K562 (cell line): Measurements from ENCODE around the gene IGF2R. TPM values are rescaled to one million over a fixed set of nuclear protein-coding genes. Genes with fewer than 3 reads are reported as not detected.

Experiments
- ATAC-seq: fragments of 200-7000 bp; cut with Tn5 transposase; 3 replicates; pipeline ENCODE4 v1.9.1; 2020; ENCODE audit warnings: moderate library complexity
- BruUV-seq: library from RNA; stranded (reverse); fragments of 400-500 nt; replicated peaks from 2 replicates; lab custom pipeline; 2021; lab: Mats Ljungman, UMichigan
- CTCF ChIA-PET: fragments of 300-600 bp; formaldehyde crosslinking; extraction: SDS; loops from one replicate; lab custom pipeline; 2021; ENCODE audit warnings: low intra/inter-chr PET ratio; lab: Yijun Ruan, JAX
- POLR2A ChIA-PET: fragments of 300-600, 350-650 bp; sonication (Branson Sonifier 250); formaldehyde crosslinking; extraction: SDS; loops from one replicate; lab custom pipeline; 2021; ENCODE audit warnings: antibody characterized with exemption, inconsistent platforms; lab: Yijun Ruan, JAX
- DNase-seq, 4 experiments: peaks; one replicate each; pipeline versions ENCODE4 v3.0.0 to v3.0.0-alpha.2; 2011 to 2018; ENCODE audit warnings: low spot score in 3 of 4, mixed read lengths in 3 of 4; ENCODE audit errors: extremely low read depth in 1 of 4
- FAIRE-seq: peaks from 2 replicates; lab custom pipeline; 2011; peaks lifted over from hg19 to GRCh38; lab: Jason Lieb, UNC
- H2AFZ ChIP-seq: 2 replicates; pipeline ENCODE4 v1.6.0; 2011; ENCODE audit warnings: low read depth, low read length, control low read depth, inconsistent platforms
- H3K27ac ChIP-seq: fragments of 200-600 bp; 3 replicates; pipeline ENCODE4 v1.8.0; 2011; ENCODE audit warnings: low read depth, mild to moderate bottlenecking, control low read depth, inconsistent platforms, low read length, moderate library complexity, mixed read lengths; ENCODE audit errors: extremely low read depth
- H3K27me3 ChIP-seq, 2 experiments: fragments of 300-600 bp in 1 of 2; 2 replicates in 1 of 2; 3 replicates in 1 of 2; pipeline versions ENCODE4 v1.6.0 to v1.8.0; 2011; ENCODE audit warnings: inconsistent platforms in 2 of 2, low read length in 2 of 2, mild to moderate bottlenecking in 1 of 2, mixed read lengths in 1 of 2, moderate library complexity in 1 of 2; ENCODE audit not compliant: control insufficient read depth in 2 of 2, insufficient read depth in 2 of 2
- H3K36me3 ChIP-seq: fragments of 300-600 bp; 3 replicates; pipeline ENCODE4 v1.8.0; 2011; ENCODE audit warnings: mild to moderate bottlenecking, low read length, inconsistent platforms; ENCODE audit not compliant: control insufficient read depth, insufficient read depth
- H3K4me1 ChIP-seq, 2 experiments: fragments of 200-600 bp in 1 of 2; replicated peaks in 1 of 2; 2 replicates in 1 of 2; 3 replicates in 1 of 2; pipeline versions ENCODE4 v1.5.1 to v1.8.0; 2011; ENCODE audit warnings: inconsistent platforms in 2 of 2, low read length in 2 of 2, mild to moderate bottlenecking in 1 of 2, mixed read lengths in 1 of 2, moderate library complexity in 1 of 2; ENCODE audit not compliant: control insufficient read depth in 2 of 2, insufficient read depth in 2 of 2
- H3K4me2 ChIP-seq: 2 replicates; pipeline ENCODE4 v1.6.1; 2011; ENCODE audit warnings: low read length, control low read depth, inconsistent platforms, mixed read lengths; ENCODE audit not compliant: insufficient read depth
- H3K4me3 ChIP-seq: fragments of 200-600 bp; sonication (generic), shearing (Covaris generic); 2 replicates; pipeline ENCODE4 v1.5.1; 2016; ENCODE audit warnings: control low read depth, inconsistent platforms
- H3K79me2 ChIP-seq: fragments of 200-600 bp; 3 replicates; pipeline ENCODE4 v1.8.0; 2011; ENCODE audit warnings: low read length, inconsistent platforms; ENCODE audit not compliant: control insufficient read depth, insufficient read depth
- H3K9ac ChIP-seq, 2 experiments: 2 replicates each; pipeline versions ENCODE4 v1.6.0 to v1.6.1; 2011; ENCODE audit warnings: low read depth in 2 of 2, low read length in 2 of 2, control low read depth in 1 of 2, inconsistent platforms in 1 of 2, mild to moderate bottlenecking in 1 of 2, mixed read lengths in 1 of 2; ENCODE audit not compliant: insufficient read depth in 1 of 2
- H3K9me1 ChIP-seq: one replicate; pipeline ENCODE4 v1.6.0; 2011; ENCODE audit warnings: inconsistent platforms, mild to moderate bottlenecking, low read length, moderate library complexity; ENCODE audit not compliant: control insufficient read depth, insufficient read depth
- H3K9me3 ChIP-seq: replicated peaks from 2 replicates; pipeline ENCODE4 v1.5.1; 2011; ENCODE audit warnings: low read depth, low read length, inconsistent platforms; ENCODE audit not compliant: control insufficient read depth, insufficient read depth
- H4K20me1 ChIP-seq: replicated peaks from 2 replicates; pipeline ENCODE4 v1.6.1; 2011; ENCODE audit warnings: low read length, inconsistent platforms, mixed read lengths; ENCODE audit not compliant: control insufficient read depth, insufficient read depth
- FOSL1 ChIP-seq: fragments of 200-800 bp; sonication (Bioruptor generic); conservative IDR thresholded peaks from 2 replicates; pipeline ENCODE4 v1.6.1; 2016; ENCODE audit warnings: missing genetic modification characterization, missing compliant biosample characterization
- FUS ChIP-seq: fragments of 200-400 bp; formaldehyde crosslinking; optimal IDR thresholded peaks from 2 replicates; pipeline ENCODE3; 2017; ENCODE audit warnings: low read depth, low read length
- POLR2H ChIP-seq: IDR thresholded peaks from 2 replicates; pipeline ENCODE4 v1.6.1; 2016; ENCODE audit warnings: missing genetic modification characterization, low read depth, mild to moderate bottlenecking, control low read depth, missing compliant biosample characterization, moderate library complexity
- RAD51 ChIP-seq: fragments of 450-650 bp; IDR thresholded peaks from 2 replicates; pipeline ENCODE4 v1.7.1; 2016; ENCODE audit warnings: low read depth, mild to moderate bottlenecking, borderline replicate concordance
- ZBTB8A ChIP-seq: fragments of 450-650 bp; IDR thresholded peaks from 2 replicates; pipeline ENCODE4 v1.6.1; 2018; ENCODE audit warnings: mild to moderate bottlenecking, moderate library complexity; ENCODE audit not compliant: partially characterized antibody
- ZHX1 ChIP-seq: fragments of 150-350 bp; conservative IDR thresholded peaks from 2 replicates; pipeline ENCODE4 v1.6.1; 2014; ENCODE audit warnings: low read length
- ZKSCAN8 ChIP-seq: fragments of 200-800 bp; sonication (Bioruptor generic); IDR thresholded peaks from 2 replicates; pipeline ENCODE4 v1.6.1; 2016; ENCODE audit warnings: missing genetic modification characterization, missing compliant biosample characterization
- WGBS: fragments of 100-300 bp; shearing (Covaris generic); methylation state at CpG from one replicate; pipeline ENCODE4 v1.1.6; 2016; ENCODE audit warnings: low coverage, mixed read lengths; ENCODE audit not compliant: insufficient coverage; ENCODE audit errors: missing lambda C conversion rate; 5-methylcytosine and 5-hydroxymethylcytosine counted together
- in situ Hi-C: fragments of 300-500 bp; cut with MboI; formaldehyde crosslinking; loops from 4 replicates; pipeline ENCODE4 v1.15.0; 2018; ENCODE audit warnings: inconsistent platforms, mixed read lengths
- intact Hi-C: fragments of 100-400 bp; cut with micrococcal nuclease; formaldehyde crosslinking; loops from 2 replicates; pipeline ENCODE4 v1.14.2; 2022
- polyA plus RNA-seq, 8 experiments: library from polyadenylated mRNA; depleted of rRNA in 4 of 8; stranded (reverse) in 5 of 8; unstranded in 3 of 8; fragments of >200 nt; fragmentation: Nextera tagmentation in 2 of 8; fragmentation: Illumina TruSeq in 1 of 8; extraction: Ambion mirVana in 2 of 8; extraction: Trizol in 1 of 8; gene quantifications; 2 replicates each; pipeline versions ENCODE4 v1.2.1 to v1.2.3, GENCODE V29; 2011 to 2014; ENCODE audit warnings: inconsistent platforms in 1 of 8, missing spikeins in 1 of 8
- total RNA-seq, 7 experiments: library from RNA; depleted of rRNA in 6 of 7; stranded (reverse); fragments of >200 nt in 6 of 7; fragmentation: Illumina TruSeq in 2 of 7; extraction: Trizol in 2 of 7; gene quantifications; 2 replicates each; pipeline versions ENCODE4 v1.2.1 to v1.2.3, GENCODE V29; 2011 to 2021; ENCODE audit warnings: low replicate concordance in 1 of 7
- TF ChIP-seq, protein P1 (sequence below), 2 experiments: fragments of 200-800 bp in 1 of 2; sonication (Bioruptor generic) in 1 of 2; sonication (generic) in 1 of 2; formaldehyde crosslinking in 1 of 2; IDR thresholded peaks in 1 of 2; conservative IDR thresholded peaks in 1 of 2; 2 replicates each; pipeline versions ENCODE4 v1.5.0 to v1.6.1; 2016 to 2020; ENCODE audit warnings: missing compliant biosample characterization in 1 of 2, missing genetic modification characterization in 1 of 2, missing genetic modification reagents in 1 of 2
- TF ChIP-seq, protein P2 (sequence below): sonication (generic); formaldehyde crosslinking; IDR thresholded peaks from 2 replicates; pipeline ENCODE4 v1.8.0; 2022; ENCODE audit warnings: mild to moderate bottlenecking, missing genetic modification reagents
- TF ChIP-seq, protein P3 (sequence below): fragments of 250-450 bp; sonication (Bioruptor Pico); IDR thresholded peaks from 2 replicates; pipeline ENCODE4 v1.8.0; 2021; ENCODE audit warnings: mild to moderate bottlenecking, moderate library complexity
- TF ChIP-seq, protein P4 (sequence below): fragments of 200-800 bp; sonication (Bioruptor generic); IDR thresholded peaks from 2 replicates; pipeline ENCODE4 v1.6.1; 2017; ENCODE audit warnings: missing genetic modification characterization, missing compliant biosample characterization

The IGF2R gene
- total and polyA plus RNA-seq, 9 of the 15 experiments (the other 6 are each of a cell fraction or from before 2014, with no cell fraction given) = 3.5 to 92.3 (median 34.5) TPM

DNA sequence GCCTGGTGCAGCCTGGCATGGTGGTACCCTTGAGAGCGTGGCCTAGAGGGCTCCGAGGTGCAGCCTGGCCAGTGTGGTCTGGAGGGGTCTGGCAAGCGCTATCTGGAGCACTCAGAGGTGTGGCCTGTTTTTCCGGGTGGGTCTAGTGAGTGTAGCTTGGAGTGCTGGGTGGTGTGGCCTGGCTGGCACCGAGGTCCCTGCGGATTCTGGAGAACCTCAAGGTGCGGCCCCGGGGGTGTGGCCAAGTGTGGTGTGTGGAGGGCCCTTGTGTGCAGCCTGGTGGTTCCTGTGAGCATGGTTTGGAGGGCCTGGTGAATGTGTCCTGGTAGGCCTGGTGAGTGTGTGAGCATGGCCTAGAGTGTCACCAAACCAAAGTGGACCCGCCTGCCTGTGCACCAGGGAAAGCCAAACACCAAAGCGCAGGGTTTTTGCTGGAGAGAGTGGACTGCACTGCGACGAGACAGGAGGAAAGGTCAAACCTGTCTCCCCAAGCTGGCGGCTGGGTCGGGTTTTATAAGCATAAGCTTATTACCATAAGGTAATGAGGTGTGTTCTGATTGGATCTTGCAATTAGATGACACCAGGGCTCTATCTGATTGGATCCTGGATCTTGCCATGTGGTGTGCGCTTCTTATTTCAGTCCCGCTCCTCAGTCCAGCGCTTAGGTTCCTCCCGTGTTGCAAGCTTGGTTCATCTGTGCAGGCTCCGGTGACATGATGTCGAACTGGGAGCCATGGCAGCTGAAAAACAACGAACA is 35.7 kb downstream of the IGF2R start:
- intact Hi-C loops = loop anchor here (10.0 kb wide), 1 partner anchor 1100 kb away; no protein-coding TSS in a partner anchor
- FAIRE-seq (no peak), ATAC-seq (no peak), DNase-seq (no peak)
- in situ Hi-C loops = no loop called here
- H3K27me3 ChIP-seq = no peaks in the 10 kb centered on the region
- no peak overlapping the region for H2AFZ ChIP-seq
- no peak overlapping the region for H3K9ac ChIP-seq
- H4K20me1 ChIP-seq = no peaks in the 10 kb centered on the region
- no peak overlapping the region for H3K4me3 ChIP-seq
- POLR2A ChIA-PET = interaction anchor here (0.7 kb wide), 1 partner anchor 20 kb away, joined by 3 read pairs; no protein-coding TSS in a partner anchor
- H3K9me1 ChIP-seq = no peaks in the 10 kb centered on the region
- peaks cover 56% of the 10 kb centered on the region for H3K36me3 ChIP-seq
- BruUV-seq = no TSS peak
- no peak overlapping the region for H3K4me2 ChIP-seq
- CTCF ChIA-PET = no interaction called here
- 95% methylated on average over 21 of the region's 21 CpGs for WGBS
- peaks cover 7 to 22% of the 10 kb centered on the region in 2 experiments; a peak in 4 of 5 replicates for H3K4me1 ChIP-seq
- H3K27ac ChIP-seq = no peak overlapping the region
- H3K79me2 ChIP-seq = peaks cover 94% of the 10 kb centered on the region
- peaks cover 7% of the 10 kb centered on the region; the same call in 1 of the 2 replicates for H3K9me3 ChIP-seq
- TF ChIP-seq FOSL1 (tag) = no peak
- no peak for TF ChIP-seq FUS
- no peak for TF ChIP-seq ZHX1
- TF ChIP-seq ZKSCAN8 (CRISPR knock-in tag) = no peak
- TF ChIP-seq POLR2H = no peak
- TF ChIP-seq, protein P1, sequence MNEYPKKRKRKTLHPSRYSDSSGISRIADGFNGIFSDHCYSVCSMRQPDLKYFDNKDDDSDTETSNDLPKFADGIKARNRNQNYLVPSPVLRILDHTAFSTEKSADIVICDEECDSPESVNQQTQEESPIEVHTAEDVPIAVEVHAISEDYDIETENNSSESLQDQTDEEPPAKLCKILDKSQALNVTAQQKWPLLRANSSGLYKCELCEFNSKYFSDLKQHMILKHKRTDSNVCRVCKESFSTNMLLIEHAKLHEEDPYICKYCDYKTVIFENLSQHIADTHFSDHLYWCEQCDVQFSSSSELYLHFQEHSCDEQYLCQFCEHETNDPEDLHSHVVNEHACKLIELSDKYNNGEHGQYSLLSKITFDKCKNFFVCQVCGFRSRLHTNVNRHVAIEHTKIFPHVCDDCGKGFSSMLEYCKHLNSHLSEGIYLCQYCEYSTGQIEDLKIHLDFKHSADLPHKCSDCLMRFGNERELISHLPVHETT (CRISPR knock-in tag; conservative IDR thresholded peaks at IDR 0.05 in 1 of 2, IDR thresholded peaks at IDR 0.05 in 1 of 2) = no peak
- TF ChIP-seq, protein P2, sequence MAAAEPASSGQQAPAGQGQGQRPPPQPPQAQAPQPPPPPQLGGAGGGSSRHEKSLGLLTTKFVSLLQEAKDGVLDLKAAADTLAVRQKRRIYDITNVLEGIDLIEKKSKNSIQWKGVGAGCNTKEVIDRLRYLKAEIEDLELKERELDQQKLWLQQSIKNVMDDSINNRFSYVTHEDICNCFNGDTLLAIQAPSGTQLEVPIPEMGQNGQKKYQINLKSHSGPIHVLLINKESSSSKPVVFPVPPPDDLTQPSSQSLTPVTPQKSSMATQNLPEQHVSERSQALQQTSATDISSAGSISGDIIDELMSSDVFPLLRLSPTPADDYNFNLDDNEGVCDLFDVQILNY (CRISPR knock-in tag) = no peak
- TF ChIP-seq, protein P3, sequence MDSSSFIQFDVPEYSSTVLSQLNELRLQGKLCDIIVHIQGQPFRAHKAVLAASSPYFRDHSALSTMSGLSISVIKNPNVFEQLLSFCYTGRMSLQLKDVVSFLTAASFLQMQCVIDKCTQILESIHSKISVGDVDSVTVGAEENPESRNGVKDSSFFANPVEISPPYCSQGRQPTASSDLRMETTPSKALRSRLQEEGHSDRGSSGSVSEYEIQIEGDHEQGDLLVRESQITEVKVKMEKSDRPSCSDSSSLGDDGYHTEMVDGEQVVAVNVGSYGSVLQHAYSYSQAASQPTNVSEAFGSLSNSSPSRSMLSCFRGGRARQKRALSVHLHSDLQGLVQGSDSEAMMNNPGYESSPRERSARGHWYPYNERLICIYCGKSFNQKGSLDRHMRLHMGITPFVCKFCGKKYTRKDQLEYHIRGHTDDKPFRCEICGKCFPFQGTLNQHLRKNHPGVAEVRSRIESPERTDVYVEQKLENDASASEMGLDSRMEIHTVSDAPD = no peak
- no peak for TF ChIP-seq ZBTB8A
- TF ChIP-seq, protein P4, sequence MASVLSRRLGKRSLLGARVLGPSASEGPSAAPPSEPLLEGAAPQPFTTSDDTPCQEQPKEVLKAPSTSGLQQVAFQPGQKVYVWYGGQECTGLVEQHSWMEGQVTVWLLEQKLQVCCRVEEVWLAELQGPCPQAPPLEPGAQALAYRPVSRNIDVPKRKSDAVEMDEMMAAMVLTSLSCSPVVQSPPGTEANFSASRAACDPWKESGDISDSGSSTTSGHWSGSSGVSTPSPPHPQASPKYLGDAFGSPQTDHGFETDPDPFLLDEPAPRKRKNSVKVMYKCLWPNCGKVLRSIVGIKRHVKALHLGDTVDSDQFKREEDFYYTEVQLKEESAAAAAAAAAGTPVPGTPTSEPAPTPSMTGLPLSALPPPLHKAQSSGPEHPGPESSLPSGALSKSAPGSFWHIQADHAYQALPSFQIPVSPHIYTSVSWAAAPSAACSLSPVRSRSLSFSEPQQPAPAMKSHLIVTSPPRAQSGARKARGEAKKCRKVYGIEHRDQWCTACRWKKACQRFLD = no peak
- no peak for TF ChIP-seq RAD51
